H1 (cell line): ENCODE measurements around the gene DENND4B.

Experiments
- CTCF ChIP-seq, 3 experiments: IDR thresholded peaks; 1 replicate in 2 of 3; 2 replicates in 1 of 3; pipeline versions ENCODE4 v1.5.1 to v1.6.1; 2011; ENCODE audit warnings: low read length in 3 of 3, mild to moderate bottlenecking in 3 of 3, inconsistent platforms in 2 of 3, low read depth in 1 of 3, moderate library complexity in 1 of 3; ENCODE audit not compliant: insufficient read depth in 1 of 3; ENCODE audit errors: control extremely low read depth in 1 of 3
- GTF2F1 ChIP-seq: IDR thresholded peaks from 2 replicates; pipeline ENCODE4 v1.6.1; 2012; ENCODE audit warnings: low read depth, low read length, improper control_type of control experiment, borderline replicate concordance
- YY1 ChIP-seq: IDR thresholded peaks from 2 replicates; pipeline ENCODE4 v1.6.1; 2011; ENCODE audit warnings: low read depth, mild to moderate bottlenecking, low read length

GRCh38 chr1:153985941-153986761 is 39.6 kb upstream of the DENND4B start, which contains the start of gene RAB13:
- no peak for TF ChIP-seq CTCF (IDR thresholded peaks at IDR 0.05; ENCODE audit: control extremely low read depth in 1 of 3, insufficient read depth in 1 of 3, low read depth in 1 of 3, low read length in 3 of 3)
- no peak for TF ChIP-seq GTF2F1
- TF ChIP-seq YY1, result no peak
